ENCODE results near the gene MFSD11. TPM values are rescaled to one million over a fixed set of nuclear protein-coding genes. Genes with fewer than 3 reads are reported as not detected.
A peak's percentile ranks its signal among the peaks of the same experiment; 100 is the strongest.
"Not testable (repeated sequence)": the region's sequence is repeated elsewhere in the genome, so short reads cannot be mapped to it uniquely, and the experiment has no call there.

Gene MFSD11
- total RNA-seq, 4 donors from 2014 or later: 7.6 to 41.3 (median 25.7) TPM

DNA sequence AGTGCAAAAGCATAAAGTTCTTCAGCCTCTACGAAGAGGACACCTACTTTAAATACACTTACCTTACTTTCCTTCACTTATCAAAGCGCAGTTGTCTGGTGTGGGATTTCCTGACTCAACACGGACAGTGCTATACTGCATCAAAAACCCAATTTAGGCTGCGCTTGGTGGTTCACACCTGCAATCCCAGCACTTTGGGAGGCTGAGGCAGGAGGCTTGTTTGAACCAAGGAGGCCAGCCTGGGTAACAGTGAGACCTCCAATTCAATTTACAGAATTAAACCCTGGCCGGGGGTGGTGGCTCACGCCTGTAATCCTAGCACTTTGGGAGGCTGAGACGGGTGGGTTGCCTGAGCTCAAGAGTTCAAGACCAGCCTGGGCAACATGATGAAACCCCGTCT is 15.6 kb upstream of the MFSD11 start:
- H3K27ac ChIP-seq: no peak overlapping the region
- H3K36me3 ChIP-seq: peaks cover 0 to 60% (median 31%) of the 10 kb centered on the region in 4 donors
- DNase-seq: no peak
- no peaks in the 10 kb centered on the region for H3K9me3 ChIP-seq
- no peaks in the 10 kb centered on the region for H3K27me3 ChIP-seq
- no peak overlapping the region for H3K4me3 ChIP-seq
- WGBS, 2 donors (ENCODE audit: low coverage in 1 of 2): 83 to 91% methylated on average over 4 to 8 of the region's 8 CpGs
- no peak for TF ChIP-seq POLR2AphosphoS5 (IDR thresholded peaks at IDR 0.05)
- TF ChIP-seq EP300 (IDR thresholded peaks at IDR 0.05; ENCODE audit: low read depth): no peak
- TF ChIP-seq, protein P1, sequence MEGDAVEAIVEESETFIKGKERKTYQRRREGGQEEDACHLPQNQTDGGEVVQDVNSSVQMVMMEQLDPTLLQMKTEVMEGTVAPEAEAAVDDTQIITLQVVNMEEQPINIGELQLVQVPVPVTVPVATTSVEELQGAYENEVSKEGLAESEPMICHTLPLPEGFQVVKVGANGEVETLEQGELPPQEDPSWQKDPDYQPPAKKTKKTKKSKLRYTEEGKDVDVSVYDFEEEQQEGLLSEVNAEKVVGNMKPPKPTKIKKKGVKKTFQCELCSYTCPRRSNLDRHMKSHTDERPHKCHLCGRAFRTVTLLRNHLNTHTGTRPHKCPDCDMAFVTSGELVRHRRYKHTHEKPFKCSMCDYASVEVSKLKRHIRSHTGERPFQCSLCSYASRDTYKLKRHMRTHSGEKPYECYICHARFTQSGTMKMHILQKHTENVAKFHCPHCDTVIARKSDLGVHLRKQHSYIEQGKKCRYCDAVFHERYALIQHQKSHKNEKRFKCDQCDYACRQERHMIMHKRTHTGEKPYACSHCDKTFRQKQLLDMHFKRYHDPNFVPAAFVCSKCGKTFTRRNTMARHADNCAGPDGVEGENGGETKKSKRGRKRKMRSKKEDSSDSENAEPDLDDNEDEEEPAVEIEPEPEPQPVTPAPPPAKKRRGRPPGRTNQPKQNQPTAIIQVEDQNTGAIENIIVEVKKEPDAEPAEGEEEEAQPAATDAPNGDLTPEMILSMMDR (IDR thresholded peaks at IDR 0.05): no peak
- no peak for TF ChIP-seq POLR2A (IDR thresholded peaks at IDR 0.05)
- in situ Hi-C loops (cut with MboI; ENCODE audit: low pct_ligation_motif_present in 1 of 4, low pct_unique_long_range_greater_than_20kb in 1 of 4, low sequenced_read_pairs in 3 of 4) (loop anchor here in 1 of 4 donors (25.0 kb wide), 1 partner anchor 185 kb away; the partner anchor contains the start of genes CYGB and PRCD), intact Hi-C loops (cut with DNase I; ENCODE audit: low total_unique reads) (loop anchor here (10.0 kb wide), 1 partner anchor 937 kb away; the partner anchor contains the start of gene UNK)
- H3K4me1 ChIP-seq: peaks cover 13 to 31% (median 24%) of the 10 kb centered on the region in 4 donors

DNA sequence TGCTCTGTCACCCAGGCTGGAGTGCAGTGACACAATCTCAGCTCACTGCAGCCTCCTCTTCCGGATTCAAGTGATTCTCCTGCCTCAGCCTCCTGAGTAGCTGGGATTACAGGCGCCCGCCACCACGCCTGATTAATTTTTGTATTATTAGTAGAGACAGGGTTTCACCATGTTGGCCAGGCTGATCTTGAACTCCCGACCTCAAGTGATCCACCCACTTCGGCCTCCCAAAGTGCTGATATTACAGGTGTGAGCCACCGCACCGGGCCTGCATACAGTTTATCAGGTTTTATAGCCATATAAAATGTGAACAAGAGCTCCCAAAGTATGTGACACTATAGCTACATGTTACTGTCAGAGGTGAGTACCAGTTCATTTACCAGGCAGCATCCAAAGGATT is 14.9 kb upstream of the MFSD11 start:
- intact Hi-C loops (cut with DNase I; ENCODE audit: low total_unique reads) (loop anchor here (10.0 kb wide), 1 partner anchor 938 kb away; the partner anchor contains the start of gene UNK), in situ Hi-C loops (cut with MboI; ENCODE audit: low pct_ligation_motif_present in 1 of 4, low pct_unique_long_range_greater_than_20kb in 1 of 4, low sequenced_read_pairs in 3 of 4) (loop anchor here in 1 of 4 donors (25.0 kb wide), 1 partner anchor 186 kb away; the partner anchor contains the start of genes CYGB and PRCD)
- Histone ChIP-seq H3K36me3 (peaks cover 0 to 56% (median 28%) of the 10 kb centered on the region in 4 donors), H3K4me1 (peaks cover 18 to 38% (median 31%) of the 10 kb centered on the region in 4 donors)
- not testable (repeated sequence) for H3K27ac ChIP-seq, H3K9me3 ChIP-seq, DNase-seq, H3K4me3 ChIP-seq, H3K27me3 ChIP-seq
- WGBS, 2 donors (ENCODE audit: low coverage in 1 of 2): 74 to 93% methylated on average over 3 to 8 of the region's 8 CpGs

DNA sequence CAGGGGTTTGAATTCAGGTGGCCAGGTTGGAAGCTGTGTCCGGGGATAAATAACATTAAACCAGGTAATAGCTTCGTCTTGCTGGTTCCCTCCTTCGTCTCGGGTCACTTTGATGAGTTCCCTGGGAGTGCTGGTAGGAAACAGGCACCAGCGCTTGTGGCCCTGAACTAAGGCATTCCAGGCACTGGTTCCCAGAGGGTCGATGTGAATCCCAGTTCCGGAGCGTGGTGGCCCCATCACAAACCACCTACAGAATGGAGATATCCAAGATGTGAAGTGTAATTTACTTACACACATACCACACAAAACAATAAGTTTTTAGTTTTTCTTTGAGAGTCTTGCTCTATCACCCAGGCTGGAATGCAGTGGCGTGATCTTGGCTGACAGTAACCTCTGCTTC is 14.1 kb upstream of the MFSD11 start:
- Histone ChIP-seq H3K27ac (no peak overlapping the region), H3K4me3 (no peak overlapping the region), H3K4me1 (peaks cover 20 to 47% (median 33%) of the 10 kb centered on the region in 4 donors), H3K9me3 (no peaks in the 10 kb centered on the region), H3K36me3 (peaks cover 0 to 47% (median 24%) of the 10 kb centered on the region in 4 donors), H3K27me3 (no peaks in the 10 kb centered on the region)
- WGBS, 2 donors (ENCODE audit: low coverage in 1 of 2): 100% methylated on average over 1 to 9 of the region's 9 CpGs
- in situ Hi-C loops (cut with MboI; ENCODE audit: low pct_ligation_motif_present in 1 of 4, low pct_unique_long_range_greater_than_20kb in 1 of 4, low sequenced_read_pairs in 3 of 4): loop anchor here in 1 of 4 donors (25.0 kb wide), 1 partner anchor 187 kb away; the partner anchor contains the start of genes CYGB and PRCD
- intact Hi-C loops (cut with DNase I; ENCODE audit: low total_unique reads): loop anchor here (10.0 kb wide), 1 partner anchor 939 kb away; the partner anchor contains the start of gene UNK
- TF ChIP-seq POLR2A (IDR thresholded peaks at IDR 0.05) (no peak), EP300 (IDR thresholded peaks at IDR 0.05; ENCODE audit: low read depth) (no peak), POLR2AphosphoS5 (IDR thresholded peaks at IDR 0.05) (no peak)
- TF ChIP-seq, protein P1 (IDR thresholded peaks at IDR 0.05): no peak
- DNase-seq: no peak

DNA sequence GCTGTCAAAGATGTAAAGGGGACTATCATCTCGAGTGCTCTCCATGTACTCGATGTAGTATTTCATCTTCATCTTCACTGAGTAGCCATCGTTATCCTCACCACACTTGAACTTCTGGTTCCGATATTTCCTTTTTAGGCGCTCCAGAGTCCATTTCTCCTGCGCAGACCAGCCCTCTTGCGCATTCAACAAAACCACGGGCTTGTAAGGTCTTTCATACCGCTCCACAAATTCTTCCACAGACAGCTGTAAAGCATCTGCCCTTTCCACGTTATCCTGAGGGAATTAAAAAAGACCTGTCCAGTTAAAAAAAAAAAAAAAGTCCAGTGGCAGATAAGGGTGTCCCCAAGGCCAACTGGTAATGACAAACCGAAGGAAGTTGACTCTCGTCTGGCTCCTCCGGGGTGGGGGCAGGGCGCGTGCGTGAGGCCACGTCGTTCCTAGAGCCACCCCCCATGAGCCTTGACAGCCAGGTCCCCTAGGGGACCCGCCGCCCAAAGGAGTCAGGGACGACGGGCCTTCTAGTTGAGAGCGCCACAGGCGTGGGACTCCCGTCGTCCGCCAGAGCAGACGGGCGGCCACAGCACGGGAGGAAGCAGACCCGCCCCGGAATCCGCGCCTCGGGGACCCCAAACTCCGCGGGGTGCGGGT is 12.2 kb upstream of the MFSD11 start:
- intact Hi-C loops (cut with DNase I; ENCODE audit: low total_unique reads) (loop anchor here (5.0 to 10.0 kb wide), 2 partner anchors 848 to 941 kb away; partner anchors contain the start of genes TRIM47 and UNK), in situ Hi-C loops (cut with MboI; ENCODE audit: low pct_ligation_motif_present in 1 of 4, low pct_unique_long_range_greater_than_20kb in 1 of 4, low sequenced_read_pairs in 3 of 4) (no loop called here)
- peaks cover 20 to 61% (median 36%) of the 10 kb centered on the region in 4 donors for H3K4me1 ChIP-seq
- no peaks in the 10 kb centered on the region for H3K27me3 ChIP-seq
- peak overlapping the region; percentile 89 to 99 (median 98) for H3K4me3 ChIP-seq
- no peaks in the 10 kb centered on the region for H3K9me3 ChIP-seq
- peaks cover 0 to 29% (median 13%) of the 10 kb centered on the region in 4 donors for H3K36me3 ChIP-seq
- TF ChIP-seq, protein P1 (IDR thresholded peaks at IDR 0.05): no peak
- TF ChIP-seq EP300 (IDR thresholded peaks at IDR 0.05; ENCODE audit: low read depth) (no peak), POLR2AphosphoS5 (IDR thresholded peaks at IDR 0.05) (peak in 2 of 3 donors; percentile 2 to 18), POLR2A (IDR thresholded peaks at IDR 0.05) (no peak)
- WGBS, 2 donors (ENCODE audit: low coverage in 1 of 2): 0 to 5% methylated on average over 7 to 34 of the region's 38 CpGs
- H3K27ac ChIP-seq: peak overlapping the region; percentile 100
- DNase-seq: peak; percentile 85
